IMR-90 (cell line): Measurements from ENCODE around the gene DGKB. TPM values are rescaled to one million over a fixed set of nuclear protein-coding genes. Genes with fewer than 3 reads are reported as not detected.

Source experiments
- ATAC-seq: fragments of 200-7000 bp; cut with Tn5 transposase; 2 replicates; pipeline ENCODE4 v1.9.1; 2020; ENCODE audit warnings: low read depth, mild to moderate bottlenecking, moderate library complexity
- BruUV-seq: library from RNA; stranded (reverse); fragments of 400-500 nt; replicated peaks from 2 replicates; lab custom pipeline; 2021; lab: Mats Ljungman, UMichigan
- CTCF ChIA-PET: fragments of 300-600 bp; formaldehyde crosslinking; extraction: SDS; loops from one replicate; lab custom pipeline; 2021; ENCODE audit warnings: antibody characterized with exemption; lab: Yijun Ruan, JAX
- POLR2A ChIA-PET: fragments of 300-600 bp; sonication (Branson Sonifier 250); formaldehyde crosslinking; loops from one replicate; lab custom pipeline; 2022; ENCODE audit warnings: antibody characterized with exemption; ENCODE audit not compliant: unreplicated experiment; lab: Charles Lee
- DNase-seq: peaks from one replicate; pipeline ENCODE4 v3.0.0; 2013
- H2AFZ ChIP-seq: replicated peaks from 2 replicates; pipeline ENCODE3; 2013; ENCODE audit warnings: low read length, mild to moderate bottlenecking; ENCODE audit not compliant: poor library complexity
- H2AK5ac ChIP-seq: 2 replicates; pipeline ENCODE4 v1.6.1; 2013; ENCODE audit warnings: low read depth, low read length, inconsistent platforms
- H2AK9ac ChIP-seq: replicated peaks from 2 replicates; pipeline ENCODE3; 2013; ENCODE audit warnings: mild to moderate bottlenecking, low read depth, low read length, moderate library complexity; ENCODE audit not compliant: poor library complexity
- H2BK120ac ChIP-seq: 2 replicates; pipeline ENCODE4 v1.6.1; 2013; ENCODE audit warnings: low read depth, low read length, inconsistent platforms
- H2BK15ac ChIP-seq: 3 replicates; pipeline ENCODE4 v1.6.1; 2013; ENCODE audit warnings: low read depth, low read length, inconsistent platforms
- H2BK20ac ChIP-seq: 2 replicates; pipeline ENCODE4 v1.6.1; 2013; ENCODE audit warnings: low read depth, mild to moderate bottlenecking, inconsistent platforms, low read length, moderate library complexity
- H2BK5ac ChIP-seq: 2 replicates; pipeline ENCODE4 v1.6.1; 2013; ENCODE audit warnings: mild to moderate bottlenecking, low read depth, low read length, inconsistent platforms; ENCODE audit not compliant: poor library complexity, severe bottlenecking
- H3K14ac ChIP-seq: replicated peaks from 2 replicates; pipeline ENCODE4 v1.6.1; 2013; ENCODE audit warnings: low read depth, low read length, inconsistent platforms
- H3K18ac ChIP-seq: 2 replicates; pipeline ENCODE4 v1.6.1; 2013; ENCODE audit warnings: low read depth, low read length, control low read depth
- H3K23ac ChIP-seq: 2 replicates; pipeline ENCODE4 v1.6.1; 2013; ENCODE audit warnings: low read depth, low read length, inconsistent platforms
- H3K27ac ChIP-seq: 2 replicates; pipeline ENCODE4 v1.5.1; 2013; ENCODE audit warnings: mild to moderate bottlenecking, control low read depth, low read length; ENCODE audit not compliant: insufficient read depth
- H3K27me3 ChIP-seq: 2 replicates; pipeline ENCODE4 v1.6.1; 2013; ENCODE audit warnings: low read length; ENCODE audit not compliant: control insufficient read depth, insufficient read depth
- H3K36me3 ChIP-seq: 2 replicates; pipeline ENCODE4 v1.6.1; 2013; ENCODE audit warnings: low read length, mixed read lengths; ENCODE audit not compliant: control insufficient read depth, insufficient read depth
- H3K4ac ChIP-seq: 2 replicates; pipeline ENCODE4 v1.6.1; 2013; ENCODE audit warnings: low read depth, low read length, inconsistent platforms
- H3K4me1 ChIP-seq: 2 replicates; pipeline ENCODE4 v1.6.1; 2013; ENCODE audit warnings: low read length, mixed read lengths; ENCODE audit not compliant: control insufficient read depth, insufficient read depth
- H3K4me2 ChIP-seq: 2 replicates; pipeline ENCODE4 v1.6.1; 2013; ENCODE audit warnings: low read depth, mild to moderate bottlenecking, control low read depth, low read length, moderate library complexity
- H3K4me3 ChIP-seq: 2 replicates; pipeline ENCODE4 v1.5.1; 2013; ENCODE audit warnings: low read depth, mild to moderate bottlenecking, control low read depth, low read length, moderate library complexity; ENCODE audit not compliant: insufficient read depth
- H3K56ac ChIP-seq: 2 replicates; pipeline ENCODE4 v1.6.1; 2013; ENCODE audit warnings: low read length, inconsistent platforms; ENCODE audit not compliant: insufficient read depth; ENCODE audit errors: extremely low read depth
- H3K79me1 ChIP-seq, 2 experiments: 2 replicates each; pipeline ENCODE4 v1.6.1; 2013; ENCODE audit warnings: low read length in 2 of 2, inconsistent platforms in 1 of 2, low read depth in 1 of 2
- H3K9ac ChIP-seq: 2 replicates; pipeline ENCODE4 v1.6.1; 2013; ENCODE audit warnings: low read depth, low read length, control low read depth
- H3K9me1 ChIP-seq: 2 replicates; pipeline ENCODE4 v1.6.1; 2013; ENCODE audit warnings: low read length, inconsistent platforms; ENCODE audit not compliant: insufficient read depth
- H3K9me3 ChIP-seq: 2 replicates; pipeline ENCODE4 v1.6.1; 2013; ENCODE audit warnings: low read length; ENCODE audit not compliant: control insufficient read depth, insufficient read depth
- H4K20me1 ChIP-seq: 2 replicates; pipeline ENCODE4 v1.6.1; 2013; ENCODE audit warnings: low read length, inconsistent platforms; ENCODE audit not compliant: insufficient read depth
- H4K5ac ChIP-seq: 2 replicates; pipeline ENCODE4 v1.6.1; 2013; ENCODE audit warnings: mild to moderate bottlenecking, low read depth, low read length, control low read depth
- H4K8ac ChIP-seq, 2 experiments: 2 replicates each; pipeline ENCODE4 v1.6.1; 2013; ENCODE audit warnings: low read depth in 2 of 2, low read length in 2 of 2, control low read depth in 1 of 2, inconsistent platforms in 1 of 2
- H4K91ac ChIP-seq: 2 replicates; pipeline ENCODE4 v1.6.1; 2013; ENCODE audit warnings: low read depth, low read length, inconsistent platforms; ENCODE audit not compliant: insufficient read depth
- BHLHE40 ChIP-seq: fragments of 150-350 bp; IDR thresholded peaks from 2 replicates; pipeline ENCODE4 v1.6.1; 2016; ENCODE audit warnings: mild to moderate bottlenecking, low read depth, low read length
- CEBPB ChIP-seq: IDR thresholded peaks from 2 replicates; pipeline ENCODE4 v1.6.1; 2012; ENCODE audit warnings: low read depth, low read length, improper control_type of control experiment
- ELK1 ChIP-seq: fragments of 150-350 bp; IDR thresholded peaks from 2 replicates; pipeline ENCODE4 v1.6.1; 2016; ENCODE audit warnings: low read depth, mild to moderate bottlenecking, low read length, moderate library complexity, borderline replicate concordance
- FOS ChIP-seq: fragments of 150-350 bp; IDR thresholded peaks from 2 replicates; pipeline ENCODE4 v1.6.1; 2016; ENCODE audit warnings: low read depth, low read length
- MAFK ChIP-seq: IDR thresholded peaks from 2 replicates; pipeline ENCODE4 v1.6.1; 2012; ENCODE audit warnings: low read depth, low read length, improper control_type of control experiment
- MXI1 ChIP-seq: IDR thresholded peaks from 2 replicates; pipeline ENCODE4 v1.6.1; 2012; ENCODE audit warnings: low read depth, mild to moderate bottlenecking, low read length, moderate library complexity, borderline replicate concordance
- NFE2L2 ChIP-seq: fragments of 150-350 bp; IDR thresholded peaks from 2 replicates; pipeline ENCODE4 v1.6.1; 2016; ENCODE audit warnings: low read depth, mild to moderate bottlenecking, low read length
- RAD21 ChIP-seq: IDR thresholded peaks from 2 replicates; pipeline ENCODE4 v1.6.1; 2012; ENCODE audit warnings: low read length, improper control_type of control experiment
- RCOR1 ChIP-seq: IDR thresholded peaks from 2 replicates; pipeline ENCODE4 v1.6.1; 2012; ENCODE audit warnings: mild to moderate bottlenecking, low read length, improper control_type of control experiment; ENCODE audit not compliant: insufficient replicate concordance
- SMC3 ChIP-seq: fragments of 150-350 bp; IDR thresholded peaks from 2 replicates; pipeline ENCODE4 v1.6.1; 2016; ENCODE audit warnings: low read depth, mild to moderate bottlenecking, antibody characterized with exemption, low read length, moderate library complexity
- WGBS, 2 experiments: methylation state at CpG; one replicate each; pipeline versions ENCODE4 v1.1.5 to v1.1.7; 2013; ENCODE audit warnings: missing lambda C conversion rate in 2 of 2; ENCODE audit not compliant: insufficient read length in 1 of 2; ENCODE audit errors: extremely low coverage in 2 of 2; 5-methylcytosine and 5-hydroxymethylcytosine counted together
- dilution Hi-C: fragments of 300-500 bp; cut with HindIII; formaldehyde crosslinking; loops from one replicate; pipeline ENCODE4 v1.14.3; 2018; ENCODE audit warnings: low sequenced_read_pairs; ENCODE audit not compliant: unreplicated experiment
- in situ Hi-C: fragments of 300-500 bp; cut with MboI; formaldehyde crosslinking; loops from 3 replicates; pipeline ENCODE4 v1.14.3; 2019; ENCODE audit warnings: low sequenced_read_pairs, inconsistent platforms, mixed read lengths
- intact Hi-C: fragments of 100-400 bp; cut with micrococcal nuclease; formaldehyde crosslinking; loops from 2 replicates; pipeline ENCODE4 v1.10.0; 2022
- polyA plus RNA-seq, 3 experiments: library from polyadenylated mRNA; depleted of rRNA; stranded (reverse); fragments of >200 nt; gene quantifications; 2 replicates each; pipeline ENCODE4 v1.2.3, GENCODE V29; 2012; ENCODE audit warnings: low replicate concordance in 1 of 3
- total RNA-seq: library from RNA; depleted of rRNA; stranded (reverse); fragments of >200 nt; gene quantifications from 2 replicates; pipeline ENCODE4 v1.2.3, GENCODE V29; 2012

Gene DGKB
- total and polyA plus RNA-seq, 2 of the 4 experiments (the other 2 are of a cell fraction), result not detected

- intact Hi-C loops, result no loop called here
- H3K4me3 ChIP-seq, result no peak overlapping the region
- no peak overlapping the region for H2AK5ac ChIP-seq
- H2AFZ ChIP-seq, result no peak overlapping the region
- no peak overlapping the region for H3K4me2 ChIP-seq
- no TSS peak for BruUV-seq
- no peaks in the 10 kb centered on the region; the same call in 1 of the 2 replicates for H3K4me1 ChIP-seq
- H3K14ac ChIP-seq, result no peak overlapping the region
- H3K9ac ChIP-seq, result no peak overlapping the region
- no peak overlapping the region for H3K23ac ChIP-seq
- H4K91ac ChIP-seq, result no peak overlapping the region
- no peak overlapping the region for H3K4ac ChIP-seq
- H2BK20ac ChIP-seq, result no peak overlapping the region
- no peaks in the 10 kb centered on the region for H3K79me1 ChIP-seq
- TF ChIP-seq MXI1 (no peak), CEBPB (no peak), RCOR1 (no peak), NFE2L2 (no peak), RAD21 (no peak), ELK1 (no peak), BHLHE40 (no peak), MAFK (no peak), SMC3 (no peak), FOS (no peak)
- no peak overlapping the region for H3K56ac ChIP-seq
- no peak overlapping the region for H3K18ac ChIP-seq
- no peak overlapping the region for H2BK120ac ChIP-seq
- ChIA-PET CTCF (no interaction called here), POLR2A (no interaction called here)
- H4K8ac ChIP-seq, result no peak overlapping the region
- H3K27ac ChIP-seq, result no peak overlapping the region
- H3K27me3 ChIP-seq, result no peaks in the 10 kb centered on the region
- no peaks in the 10 kb centered on the region for H4K20me1 ChIP-seq
- no peaks in the 10 kb centered on the region for H3K9me1 ChIP-seq
- H4K5ac ChIP-seq, result no peak overlapping the region
- no peaks in the 10 kb centered on the region for H3K9me3 ChIP-seq
- no peak overlapping the region for H2BK5ac ChIP-seq
- DNase-seq, result no peak
- H3K36me3 ChIP-seq, result no peaks in the 10 kb centered on the region
- no peak overlapping the region for H2AK9ac ChIP-seq
- no CpG with 5 or more reads among the region's 1 CpG for WGBS, 2 experiments
- no peak overlapping the region for H2BK15ac ChIP-seq
- in situ Hi-C loops, result no loop called here
- dilution Hi-C loops, result no loop called here
- no peak for ATAC-seq
Measured at GRCh38 chr7:14123923-14124322, 778.6 kb downstream of the DGKB start.
